ENCODE results near the gene SEMA4D. TPM values are rescaled to one million over a fixed set of nuclear protein-coding genes. Genes with fewer than 3 reads are reported as not detected.
A peak's percentile ranks its signal among the peaks of the same experiment; 100 is the strongest.

The SEMA4D gene
- total RNA-seq, 4 donors from 2014 or later, result 7.9 to 14.1 (median 10.6) TPM

DNA sequence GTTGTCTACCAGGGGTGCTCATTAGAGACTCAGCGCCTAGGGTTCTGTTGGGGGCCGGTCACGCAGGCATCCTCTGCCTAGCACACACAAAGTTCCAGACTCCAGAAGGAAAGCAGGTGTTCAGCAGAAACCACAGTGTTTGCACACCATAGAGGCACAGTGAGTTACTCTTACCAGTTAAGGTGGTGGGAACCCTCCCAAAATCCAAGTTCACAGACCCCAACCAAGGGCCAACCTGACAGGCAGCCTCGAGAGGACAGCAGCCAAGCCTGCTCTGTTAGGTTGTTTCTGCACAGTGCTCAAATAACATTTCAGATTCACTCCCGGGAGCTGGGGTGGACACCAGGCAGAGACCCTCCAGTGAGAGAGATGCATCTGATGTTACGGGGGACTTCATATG lies 143.4 kb downstream of the SEMA4D start:
- no peak overlapping the region for H3K27ac ChIP-seq (replicated peaks in 1 of 4)
- H3K36me3 ChIP-seq, result peaks cover 68 to 99% (median 93%) of the 10 kb centered on the region in 4 donors
- no peaks in the 10 kb centered on the region for H3K27me3 ChIP-seq
- peaks cover under 1 to 11% (median 7%) of the 10 kb centered on the region in 4 donors for H3K4me1 ChIP-seq
- TF ChIP-seq POLR2A (IDR thresholded peaks at IDR 0.05; ENCODE audit: low read depth), result no peak
- no peak for TF ChIP-seq POLR2AphosphoS5 (IDR thresholded peaks at IDR 0.05)
- TF ChIP-seq, protein P1, sequence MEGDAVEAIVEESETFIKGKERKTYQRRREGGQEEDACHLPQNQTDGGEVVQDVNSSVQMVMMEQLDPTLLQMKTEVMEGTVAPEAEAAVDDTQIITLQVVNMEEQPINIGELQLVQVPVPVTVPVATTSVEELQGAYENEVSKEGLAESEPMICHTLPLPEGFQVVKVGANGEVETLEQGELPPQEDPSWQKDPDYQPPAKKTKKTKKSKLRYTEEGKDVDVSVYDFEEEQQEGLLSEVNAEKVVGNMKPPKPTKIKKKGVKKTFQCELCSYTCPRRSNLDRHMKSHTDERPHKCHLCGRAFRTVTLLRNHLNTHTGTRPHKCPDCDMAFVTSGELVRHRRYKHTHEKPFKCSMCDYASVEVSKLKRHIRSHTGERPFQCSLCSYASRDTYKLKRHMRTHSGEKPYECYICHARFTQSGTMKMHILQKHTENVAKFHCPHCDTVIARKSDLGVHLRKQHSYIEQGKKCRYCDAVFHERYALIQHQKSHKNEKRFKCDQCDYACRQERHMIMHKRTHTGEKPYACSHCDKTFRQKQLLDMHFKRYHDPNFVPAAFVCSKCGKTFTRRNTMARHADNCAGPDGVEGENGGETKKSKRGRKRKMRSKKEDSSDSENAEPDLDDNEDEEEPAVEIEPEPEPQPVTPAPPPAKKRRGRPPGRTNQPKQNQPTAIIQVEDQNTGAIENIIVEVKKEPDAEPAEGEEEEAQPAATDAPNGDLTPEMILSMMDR (IDR thresholded peaks at IDR 0.05), result no peak
- DNase-seq (ENCODE audit: extremely low spot score), result peak; percentile 75
- no peaks in the 10 kb centered on the region for H3K9me3 ChIP-seq
- intact Hi-C loops (cut with DNase I), result no loop called here
- WGBS, result 95% methylated on average over 4 of the region's 6 CpGs
- H3K4me3 ChIP-seq, result no peak overlapping the region

DNA sequence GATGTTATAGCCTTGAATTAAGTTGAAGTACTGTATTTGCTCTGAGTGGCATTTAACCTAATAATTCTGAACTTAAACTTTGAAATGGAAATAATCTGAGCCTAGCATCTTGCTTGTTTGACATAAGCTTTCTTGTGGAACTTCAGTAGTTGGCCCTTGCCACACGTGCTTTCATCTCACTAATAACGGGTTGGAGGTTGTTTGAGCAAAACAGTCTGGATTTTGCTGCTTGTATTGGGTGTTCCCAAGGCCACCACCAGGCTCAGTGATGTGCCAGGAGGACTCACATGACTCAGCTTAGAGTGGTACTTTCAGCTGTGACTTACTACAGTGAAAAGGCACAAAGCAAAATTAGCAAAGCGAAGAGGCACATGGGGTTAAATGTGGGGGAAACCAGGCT lies 143.9 kb downstream of the SEMA4D start:
- Histone ChIP-seq H3K27me3 (no peaks in the 10 kb centered on the region), H3K36me3 (peaks cover 68 to 100% (median 93%) of the 10 kb centered on the region in 4 donors), H3K4me3 (no peak overlapping the region), H3K9me3 (no peaks in the 10 kb centered on the region), H3K4me1 (peaks cover 0 to 8% (median 3%) of the 10 kb centered on the region in 4 donors), H3K27ac (replicated peaks in 1 of 4) (no peak overlapping the region)
- intact Hi-C loops (cut with DNase I), result no loop called here
- DNase-seq (ENCODE audit: extremely low spot score), result no peak
- WGBS, result 83% methylated on average over 3 of the region's 3 CpGs
- no peak for TF ChIP-seq EP300 (IDR thresholded peaks at IDR 0.05)
- no peak for TF ChIP-seq POLR2AphosphoS5 (IDR thresholded peaks at IDR 0.05)
- TF ChIP-seq POLR2A (IDR thresholded peaks at IDR 0.05; ENCODE audit: low read depth), result no peak
- TF ChIP-seq, protein P1 (IDR thresholded peaks at IDR 0.05), result no peak

DNA sequence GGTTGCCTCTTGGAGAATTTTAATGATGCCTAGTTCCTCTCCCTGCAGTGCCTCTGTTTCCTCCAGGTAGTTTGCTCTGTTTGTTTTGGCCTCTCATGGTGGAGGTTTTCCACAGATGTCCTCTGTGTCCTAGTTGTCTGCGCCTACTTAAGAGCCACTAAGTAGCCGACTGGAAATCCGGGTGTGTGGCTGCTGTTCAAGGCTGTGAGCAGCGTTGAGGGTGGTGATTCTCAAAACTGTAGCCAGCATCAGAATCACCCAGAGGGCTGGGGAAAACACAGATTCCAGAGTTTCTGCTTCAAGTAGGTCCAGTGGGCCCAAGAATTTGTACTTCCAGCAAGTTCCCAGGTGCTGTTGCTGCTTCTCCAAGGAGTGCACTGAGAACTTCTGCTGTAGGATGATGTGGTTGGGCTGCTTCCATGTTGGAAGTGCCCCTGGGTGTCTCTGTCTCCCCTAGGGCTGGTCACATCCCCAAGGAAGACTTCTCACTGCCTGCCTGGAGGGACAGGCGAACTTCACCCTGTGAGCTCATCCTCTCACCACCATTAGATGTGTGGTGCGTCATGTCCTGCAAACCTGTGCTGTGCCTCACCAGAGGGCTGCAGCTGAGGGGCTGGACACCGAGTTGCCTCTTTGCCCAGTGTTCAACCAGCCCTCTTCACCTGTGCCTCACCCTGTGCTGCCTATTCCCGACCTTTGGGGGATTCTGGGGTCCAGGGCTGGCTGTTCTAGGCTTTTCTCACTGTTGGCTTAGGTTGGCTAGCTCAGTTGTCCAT lies 144.9 kb downstream of the SEMA4D start:
- intact Hi-C loops (cut with DNase I), result no loop called here
- peaks cover 0 to 5% (median 0%) of the 10 kb centered on the region in 4 donors for H3K4me1 ChIP-seq

DNA sequence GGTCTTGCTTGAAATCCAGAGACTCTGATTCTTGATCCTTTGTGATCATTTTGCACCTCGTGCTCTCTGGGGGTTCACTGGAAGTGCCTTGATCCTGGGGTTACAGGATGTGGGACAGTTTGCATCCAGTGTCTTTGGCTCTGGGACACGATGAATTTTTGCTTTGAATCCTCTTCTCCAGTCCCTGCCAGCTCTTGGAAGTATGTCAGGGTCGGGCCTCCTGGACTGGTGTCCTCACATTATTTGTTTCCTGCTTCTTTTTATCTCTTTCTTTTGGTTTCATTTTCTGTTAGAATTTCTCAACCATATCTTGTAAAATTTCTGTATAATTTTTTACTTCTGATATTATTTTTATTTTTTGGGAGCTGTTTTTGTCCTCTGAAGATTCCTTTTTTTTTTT lies 145.5 kb downstream of the SEMA4D start:
- H3K4me1 ChIP-seq, result peaks cover 0 to 5% (median 0%) of the 10 kb centered on the region in 4 donors
- no peaks in the 10 kb centered on the region for H3K9me3 ChIP-seq
- intact Hi-C loops (cut with DNase I), result no loop called here
- DNase-seq (ENCODE audit: extremely low spot score), result no peak
- no peak overlapping the region for H3K4me3 ChIP-seq
- H3K27me3 ChIP-seq, result no peaks in the 10 kb centered on the region
- TF ChIP-seq, protein P1 (IDR thresholded peaks at IDR 0.05), result no peak
- TF ChIP-seq EP300 (IDR thresholded peaks at IDR 0.05) (no peak), POLR2AphosphoS5 (IDR thresholded peaks at IDR 0.05) (no peak), POLR2A (IDR thresholded peaks at IDR 0.05; ENCODE audit: low read depth) (no peak)
- no peak overlapping the region for H3K27ac ChIP-seq (replicated peaks in 1 of 4)
- H3K36me3 ChIP-seq, result peaks cover 69 to 100% (median 93%) of the 10 kb centered on the region in 4 donors
- WGBS, result 51% methylated on average over 3 of the region's 3 CpGs

More for the DNA sequence above, 144.9 kb downstream of the SEMA4D start:
- 87% methylated on average over 7 of the region's 8 CpGs for WGBS
- no peaks in the 10 kb centered on the region for H3K9me3 ChIP-seq
- peaks cover 69 to 100% (median 93%) of the 10 kb centered on the region in 4 donors for H3K36me3 ChIP-seq
- H3K4me3 ChIP-seq, result no peak overlapping the region
- peak; percentile 75 for DNase-seq (ENCODE audit: extremely low spot score)
- no peak overlapping the region for H3K27ac ChIP-seq (replicated peaks in 1 of 4)
- H3K27me3 ChIP-seq, result no peaks in the 10 kb centered on the region
- no peak for TF ChIP-seq POLR2A (IDR thresholded peaks at IDR 0.05; ENCODE audit: low read depth)
- TF ChIP-seq, protein P1 (IDR thresholded peaks at IDR 0.05), result no peak
- TF ChIP-seq POLR2AphosphoS5 (IDR thresholded peaks at IDR 0.05), result no peak
- TF ChIP-seq EP300 (IDR thresholded peaks at IDR 0.05), result no peak
